ENCODE measurements around the gene PTPRN2.

GRCh38 chr7:158390460-158390859 lies 197.2 kb downstream of the PTPRN2 start:
- TF ChIP-seq CTCF (conservative IDR thresholded peaks at IDR 0.05 in 1 of 2, IDR thresholded peaks at IDR 0.05 in 1 of 2; ENCODE audit: low read depth in 1 of 2, low read length in 2 of 2) (no peak), EZH2 (IDR thresholded peaks at IDR 0.05; ENCODE audit: low read length, missing control alignments) (no peak)

Measured in fibroblast of lung (primary cell).